GM19351 (cell line): ENCODE data around the gene CALCA.

Source experiments
- ATAC-seq: cut with Tn5 transposase; IDR thresholded peaks from one replicate; pipeline ENCODE4 v1.9.1; 2021; ENCODE audit warnings: mild to moderate bottlenecking, moderate library complexity; ENCODE audit not compliant: unreplicated experiment

The CALCA gene

DNA sequence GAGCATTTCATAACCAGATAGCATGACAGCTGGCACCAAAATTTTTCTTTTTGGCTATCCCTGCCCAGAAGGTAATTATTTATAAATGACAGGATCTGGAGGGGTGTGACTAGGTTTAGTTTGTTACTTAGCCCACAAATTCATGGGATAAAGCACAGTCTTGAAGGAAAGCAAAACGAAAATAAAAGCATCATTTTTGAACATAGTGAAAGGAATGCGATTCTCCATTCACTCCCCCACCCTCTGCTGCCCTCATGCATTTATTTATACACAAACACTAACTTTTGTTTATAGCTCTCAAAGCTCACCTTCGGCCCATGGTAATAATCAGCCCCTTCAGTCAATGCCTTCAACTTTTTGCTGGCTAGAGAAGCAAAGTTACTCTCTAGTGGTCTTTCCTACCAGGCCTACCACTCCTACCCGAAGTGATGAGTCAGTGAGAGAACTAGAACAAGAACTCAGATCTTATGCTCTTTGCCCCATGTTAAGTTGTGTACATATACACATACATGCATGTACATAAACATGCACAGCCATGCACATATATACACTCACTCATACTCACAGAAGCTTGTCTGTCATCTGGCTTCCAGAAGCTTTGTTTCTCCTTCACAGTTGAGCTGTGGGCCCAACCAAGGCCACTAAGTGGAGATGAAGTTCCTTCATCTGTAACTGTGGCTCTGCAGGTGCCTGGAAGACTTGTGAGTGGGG is 22.6 kb downstream of the CALCA start:
- ATAC-seq: no peak

DNA sequence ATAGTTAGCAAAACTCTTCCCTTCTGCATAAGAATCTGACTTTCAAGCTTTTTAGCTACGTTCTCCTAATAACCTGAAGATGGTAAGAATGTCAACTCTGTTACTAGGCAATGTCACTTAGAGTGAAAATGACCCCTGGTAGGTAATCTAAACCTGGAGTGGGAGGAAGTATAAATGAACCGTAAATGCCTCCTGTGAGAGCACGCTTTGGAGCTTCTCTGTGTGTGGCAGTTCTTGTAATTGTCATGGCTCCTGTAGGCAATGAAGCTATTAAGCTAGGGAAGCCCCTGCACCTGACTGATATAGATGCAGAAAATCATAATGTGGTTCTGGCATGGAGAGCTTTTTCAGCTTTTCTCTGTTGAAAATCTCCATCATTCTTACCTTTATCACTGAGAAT is 29.4 kb downstream of the CALCA start:
- no peak for ATAC-seq

DNA sequence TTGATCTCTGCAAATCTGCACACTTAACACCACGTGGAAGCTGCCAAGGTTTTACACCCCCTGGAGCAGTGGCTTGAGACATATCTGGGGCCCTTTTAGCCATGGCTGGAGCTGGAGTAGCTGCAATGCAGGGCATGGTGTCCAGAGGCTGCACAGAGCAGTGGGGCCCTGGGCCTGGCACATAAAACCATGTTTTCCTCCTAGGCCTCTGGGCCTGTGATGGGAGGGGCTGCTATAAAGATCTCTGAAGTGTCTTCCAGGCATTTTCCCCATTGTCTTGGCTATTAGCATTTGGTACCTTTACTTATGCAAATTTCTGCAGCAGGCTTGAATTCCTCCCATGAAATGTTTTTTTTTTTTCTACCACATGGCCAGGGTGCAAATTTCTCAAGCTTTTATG is 33.2 kb downstream of the CALCA start:
- ATAC-seq: no peak

- no peak for ATAC-seq
These were observed 37.4 kb downstream of the CALCA start for GRCh38 chr11:14934641-14935351.

GRCh38 chr11:14932447-14932846 is 39.7 kb downstream of the CALCA start:
- ATAC-seq: no peak

DNA sequence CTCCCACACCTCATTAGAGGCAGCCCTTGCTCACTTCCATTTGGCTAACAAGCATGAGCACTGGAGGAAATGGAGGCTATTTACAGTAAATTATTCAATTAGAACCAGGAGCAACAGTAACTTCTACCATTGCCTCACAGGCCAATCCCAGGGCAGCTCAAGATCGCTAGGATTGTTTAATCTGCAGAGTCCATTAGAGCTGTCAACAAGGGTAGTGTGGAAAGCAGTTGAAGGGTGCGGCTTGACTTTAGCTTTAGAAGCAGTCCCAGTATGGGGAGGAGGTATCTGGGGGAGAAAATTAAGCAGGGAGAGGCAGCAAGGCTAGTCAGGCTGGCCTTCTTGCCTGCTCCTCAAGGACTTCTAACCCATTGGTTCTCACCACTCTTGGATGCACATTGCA is 41.8 kb downstream of the CALCA start:
- ATAC-seq: no peak

GRCh38 chr11:14927146-14927545 is 45.0 kb downstream of the CALCA start:
- no peak for ATAC-seq

GRCh38 chr11:14924318-14924717 is 47.8 kb downstream of the CALCA start:
- ATAC-seq: no peak
